HG03354 (cell line): ENCODE data around the gene CACNB4.
A peak's percentile ranks its signal among the peaks of the same experiment; 100 is the strongest.
"Not testable (repeated sequence)": the region's sequence is repeated elsewhere in the genome, so short reads cannot be mapped to it uniquely, and the experiment has no call there.

Source experiments
- ATAC-seq: cut with Tn5 transposase; IDR thresholded peaks from one replicate; pipeline ENCODE4 v1.9.1; 2021; ENCODE audit warnings: mild to moderate bottlenecking; ENCODE audit not compliant: unreplicated experiment, poor library complexity, severe bottlenecking

Gene CACNB4

DNA sequence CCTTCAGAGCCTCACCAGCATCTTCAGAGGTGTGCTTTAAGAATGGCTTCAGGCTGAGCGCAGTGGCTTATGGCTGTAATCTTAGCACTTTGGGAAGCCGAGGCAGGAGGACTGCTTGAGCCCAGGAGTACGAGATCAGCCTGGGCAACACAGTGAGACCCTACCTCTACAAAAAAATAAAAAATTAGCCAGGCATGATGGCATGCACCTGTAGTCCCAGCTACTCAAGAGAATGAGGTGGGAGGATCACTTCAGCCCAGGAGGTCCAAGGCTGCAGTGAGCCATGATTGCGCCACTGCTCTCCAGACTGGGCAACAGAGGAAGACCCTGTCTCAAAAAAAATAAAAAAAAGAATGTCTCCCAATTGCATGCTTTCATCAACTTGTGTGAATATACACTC lies 137.3 kb downstream of the CACNB4 start:
- ATAC-seq = no peak

- no peak for ATAC-seq
These were observed 139.6 kb downstream of the CACNB4 start for GRCh38 chr2:151959238-151959637.

- no peak for ATAC-seq
These were observed 145.4 kb downstream of the CACNB4 start for GRCh38 chr2:151953467-151953866.

DNA sequence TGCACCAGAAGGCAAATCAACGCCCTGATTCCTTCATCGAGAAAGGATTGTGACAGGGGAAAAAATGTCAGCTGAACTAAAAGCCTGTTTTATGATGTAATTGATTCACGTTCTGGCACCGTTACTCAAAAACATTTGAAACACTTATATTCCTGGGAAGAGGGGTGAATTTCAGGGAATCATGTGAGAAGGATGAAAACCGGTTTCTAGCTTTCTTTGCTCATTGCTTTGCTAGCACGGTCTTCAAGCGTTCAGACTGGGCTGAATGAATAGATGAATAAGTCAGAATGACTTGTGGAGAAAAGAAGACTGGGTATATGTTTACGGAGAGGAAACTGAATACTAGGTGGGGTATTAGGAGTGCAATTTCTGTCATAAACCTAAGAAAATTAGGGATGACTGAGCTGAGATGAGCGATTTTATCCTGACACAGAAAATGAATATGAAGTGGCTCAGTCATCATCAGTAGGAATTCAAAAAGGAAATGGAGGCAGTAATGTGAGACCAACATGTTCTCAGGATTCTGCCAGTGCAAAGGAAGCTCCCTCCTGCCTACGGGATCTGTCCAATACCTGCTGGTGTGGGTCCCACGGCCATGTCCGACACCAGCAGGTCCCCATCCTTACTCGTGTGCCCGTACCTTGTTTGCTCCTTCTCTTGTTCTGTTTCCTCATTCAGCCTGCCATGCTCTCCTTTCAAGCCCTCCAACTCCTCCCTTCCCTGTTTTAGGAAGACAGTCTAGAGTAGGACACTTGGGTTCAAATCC lies 146.0 kb downstream of the CACNB4 start:
- ATAC-seq = no peak

DNA sequence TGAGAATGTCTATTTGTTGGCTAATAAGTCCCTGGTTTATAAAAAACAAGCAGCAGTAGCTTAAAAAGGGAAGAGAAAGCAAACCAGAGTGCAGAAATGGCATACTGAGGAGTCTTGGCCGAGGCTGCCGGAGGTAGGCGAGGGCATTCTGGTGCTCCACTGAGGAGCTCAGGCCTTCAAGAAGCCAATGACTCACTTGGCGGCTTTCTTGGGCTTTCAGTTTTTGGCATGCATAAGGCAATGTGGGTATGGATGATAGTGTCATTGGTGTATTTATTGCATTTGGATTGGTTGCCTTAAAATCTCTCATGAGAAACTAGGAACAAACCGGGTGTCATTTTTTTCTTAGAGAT lies 151.1 kb downstream of the CACNB4 start:
- ATAC-seq = peak; percentile 43

DNA sequence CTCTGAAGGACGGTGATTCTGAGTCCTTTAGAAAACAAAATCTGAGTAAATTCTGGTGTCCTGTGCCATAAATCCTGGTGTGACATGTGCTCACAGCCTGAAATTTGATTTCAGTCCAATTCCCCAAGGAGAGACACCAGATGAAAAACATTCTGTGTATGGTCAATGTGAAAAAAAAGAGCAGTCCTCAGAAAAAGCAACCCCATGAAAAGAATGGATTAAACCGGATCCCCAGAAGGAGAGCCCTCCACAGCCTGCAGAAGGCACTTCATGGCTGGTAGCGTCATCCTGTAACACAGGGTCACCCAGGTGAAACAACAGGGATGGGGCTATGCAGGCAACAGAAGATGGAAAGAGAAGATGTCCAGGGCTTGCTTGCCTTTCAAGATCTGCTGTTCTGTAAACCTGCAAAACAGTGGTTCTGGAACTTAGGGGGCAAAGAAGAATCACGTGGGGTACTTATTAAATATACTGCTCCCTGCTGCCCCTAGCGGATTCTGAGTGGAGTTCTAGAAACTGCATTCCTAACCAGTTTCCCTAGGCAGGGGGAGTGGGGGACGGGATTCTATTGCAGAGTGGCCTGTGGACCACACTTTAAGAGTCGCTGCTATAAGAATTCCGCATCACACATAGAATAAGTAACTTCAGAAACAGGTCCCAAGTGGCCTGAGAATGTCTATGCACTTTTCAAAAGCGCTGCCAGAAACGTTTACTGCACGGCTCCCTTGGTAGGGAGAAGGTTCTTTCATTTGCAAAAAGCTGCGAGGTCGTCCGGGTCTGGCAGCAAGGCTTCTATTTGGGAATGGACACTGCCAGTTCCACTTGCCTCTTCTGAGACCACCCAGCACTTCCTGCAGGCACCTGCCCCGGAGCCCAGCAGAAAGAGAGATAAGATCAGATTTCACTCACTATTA lies 151.7 kb downstream of the CACNB4 start:
- ATAC-seq = peak; percentile 95

- no peak for ATAC-seq
These were observed 152.5 kb downstream of the CACNB4 start for GRCh38 chr2:151946250-151946884.

DNA sequence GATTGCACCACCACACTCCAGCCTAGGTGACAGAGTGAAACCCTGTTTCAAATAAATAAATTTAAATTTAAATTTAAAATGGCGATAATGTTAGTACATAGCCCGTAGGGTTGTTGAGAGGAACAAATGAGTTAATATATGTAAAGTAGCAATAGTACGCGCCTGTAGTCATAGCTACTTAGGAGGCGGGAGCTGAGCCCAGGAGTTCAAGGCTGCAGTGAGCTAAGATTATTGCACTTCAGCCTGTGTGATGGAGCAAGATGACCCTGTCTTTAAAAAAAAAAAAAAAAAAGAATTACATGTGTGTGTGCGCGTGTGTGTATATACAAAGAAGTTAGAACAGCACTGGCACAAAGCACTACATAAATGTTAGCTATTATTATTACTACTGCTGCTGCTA lies 153.2 kb downstream of the CACNB4 start:
- ATAC-seq = no peak

- ATAC-seq = no peak
These were observed 153.7 kb downstream of the CACNB4 start for GRCh38 chr2:151945186-151945585.

GRCh38 chr2:151943461-151943860 lies 155.4 kb downstream of the CACNB4 start:
- ATAC-seq = no peak

- not testable (repeated sequence) for ATAC-seq
These were observed 156.2 kb downstream of the CACNB4 start for GRCh38 chr2:151942540-151943205.

DNA sequence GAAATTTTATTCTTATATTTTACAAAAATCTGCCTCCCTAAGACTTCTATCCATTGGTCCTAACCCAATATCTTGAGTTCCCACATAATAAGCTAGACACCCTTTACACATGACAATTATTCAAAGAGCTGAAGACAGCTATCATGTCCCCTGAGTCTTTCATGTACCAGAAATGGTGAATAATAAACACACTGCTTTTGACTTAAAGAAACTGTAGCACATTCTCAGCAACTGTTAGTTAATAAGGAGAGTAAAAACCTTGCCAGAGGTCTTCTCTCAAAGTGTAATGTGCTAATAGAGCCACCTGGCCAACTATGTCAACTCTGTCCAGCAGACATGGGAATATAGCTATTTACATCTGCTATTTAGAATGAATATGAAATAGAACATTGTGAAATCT lies 160.9 kb downstream of the CACNB4 start:
- ATAC-seq = no peak

DNA sequence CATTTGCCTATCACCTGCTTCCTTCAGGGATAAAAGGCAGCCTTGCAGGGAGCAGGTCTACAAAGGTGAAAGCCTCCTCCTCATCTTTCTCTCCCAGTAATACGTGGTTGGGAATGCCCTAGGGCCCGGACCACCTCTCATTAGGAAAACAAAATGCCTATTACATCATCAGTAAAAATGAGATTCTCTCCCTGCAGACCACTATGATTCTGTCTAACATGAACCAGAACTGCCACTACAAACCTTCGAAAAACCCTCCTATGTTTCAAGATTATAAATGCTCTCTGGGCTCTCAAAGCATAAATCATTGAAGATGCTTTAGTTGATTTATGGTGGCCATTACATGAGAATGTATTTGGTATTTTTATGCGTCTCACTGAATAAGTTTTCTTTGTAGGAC lies 162.2 kb downstream of the CACNB4 start:
- no peak for ATAC-seq

GRCh38 chr2:151933266-151933804 lies 165.5 kb downstream of the CACNB4 start:
- ATAC-seq = no peak

DNA sequence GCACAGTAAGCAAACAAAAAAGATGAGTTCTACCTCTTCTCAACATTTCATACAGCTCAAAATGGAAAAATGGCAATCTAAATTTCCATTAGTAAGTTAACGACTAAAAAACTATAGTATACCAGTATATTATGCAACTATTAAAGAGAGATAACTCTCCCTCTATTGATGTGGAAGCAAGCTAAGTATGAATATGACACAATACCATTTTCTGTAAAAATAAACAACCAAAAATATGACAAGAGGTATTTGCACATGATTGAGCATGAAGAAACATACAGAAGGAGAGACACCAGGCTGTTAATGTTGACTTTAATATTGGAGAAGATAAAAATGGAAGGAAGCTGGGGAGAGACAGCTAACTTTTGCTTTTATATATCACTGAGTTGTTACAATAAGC lies 167.1 kb downstream of the CACNB4 start:
- ATAC-seq = no peak

GRCh38 chr2:151931030-151931611 lies 167.7 kb downstream of the CACNB4 start:
- no peak for ATAC-seq

DNA sequence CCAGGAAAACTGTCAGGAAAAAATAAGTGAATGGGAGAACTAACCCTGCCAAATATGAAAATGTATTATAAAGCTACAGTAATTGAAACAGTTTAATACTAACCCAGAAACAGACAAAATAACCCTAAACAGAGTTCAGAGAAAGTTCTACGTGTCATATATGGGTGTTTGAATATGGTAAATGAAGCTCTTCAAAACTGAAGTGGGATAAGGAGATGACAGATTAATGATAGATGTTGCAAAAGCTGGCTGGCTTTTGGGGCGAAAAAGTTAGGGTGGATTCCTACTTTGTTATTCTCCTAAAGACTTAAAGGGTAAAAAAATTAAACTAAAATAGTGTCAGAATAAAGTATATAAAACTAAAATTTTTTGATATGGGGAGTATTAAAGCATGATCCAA lies 168.8 kb downstream of the CACNB4 start:
- no peak for ATAC-seq

DNA sequence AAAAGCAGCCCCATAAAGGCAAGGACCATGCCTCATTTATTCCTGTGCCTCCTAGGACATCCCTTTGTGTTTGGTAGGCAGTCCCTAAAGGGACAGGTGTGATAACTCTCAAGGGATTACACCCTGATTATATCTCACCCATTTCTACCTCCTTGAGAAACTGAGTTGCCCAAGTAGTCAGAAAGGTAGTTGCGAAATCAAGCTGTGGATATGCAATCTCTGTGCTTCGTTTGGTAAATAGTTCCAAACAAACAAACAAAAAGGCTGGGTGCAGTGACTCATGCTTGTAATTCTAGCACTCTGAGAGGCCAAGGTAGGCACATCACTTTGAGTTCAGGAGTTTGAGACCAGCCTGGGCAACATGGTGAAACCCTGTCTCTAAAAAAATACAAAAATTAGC lies 170.5 kb downstream of the CACNB4 start:
- ATAC-seq = no peak

- no peak for ATAC-seq
These were observed 171.2 kb downstream of the CACNB4 start for GRCh38 chr2:151927501-151928221.
